GM12801 (cell line): ENCODE measurements around the gene KMT2E.

Source experiments
- TF ChIP-seq, protein P1 (sequence below): IDR thresholded peaks from one replicate; pipeline ENCODE4 v1.5.1; 2011; ENCODE audit warnings: control low read depth; ENCODE audit not compliant: insufficient read length; ENCODE audit errors: extremely low read depth

KMT2E gene

GRCh38 chr7:105013221-105013815 is 687 bp upstream of the KMT2E start:
- TF ChIP-seq, protein P1, sequence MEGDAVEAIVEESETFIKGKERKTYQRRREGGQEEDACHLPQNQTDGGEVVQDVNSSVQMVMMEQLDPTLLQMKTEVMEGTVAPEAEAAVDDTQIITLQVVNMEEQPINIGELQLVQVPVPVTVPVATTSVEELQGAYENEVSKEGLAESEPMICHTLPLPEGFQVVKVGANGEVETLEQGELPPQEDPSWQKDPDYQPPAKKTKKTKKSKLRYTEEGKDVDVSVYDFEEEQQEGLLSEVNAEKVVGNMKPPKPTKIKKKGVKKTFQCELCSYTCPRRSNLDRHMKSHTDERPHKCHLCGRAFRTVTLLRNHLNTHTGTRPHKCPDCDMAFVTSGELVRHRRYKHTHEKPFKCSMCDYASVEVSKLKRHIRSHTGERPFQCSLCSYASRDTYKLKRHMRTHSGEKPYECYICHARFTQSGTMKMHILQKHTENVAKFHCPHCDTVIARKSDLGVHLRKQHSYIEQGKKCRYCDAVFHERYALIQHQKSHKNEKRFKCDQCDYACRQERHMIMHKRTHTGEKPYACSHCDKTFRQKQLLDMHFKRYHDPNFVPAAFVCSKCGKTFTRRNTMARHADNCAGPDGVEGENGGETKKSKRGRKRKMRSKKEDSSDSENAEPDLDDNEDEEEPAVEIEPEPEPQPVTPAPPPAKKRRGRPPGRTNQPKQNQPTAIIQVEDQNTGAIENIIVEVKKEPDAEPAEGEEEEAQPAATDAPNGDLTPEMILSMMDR = no peak

DNA sequence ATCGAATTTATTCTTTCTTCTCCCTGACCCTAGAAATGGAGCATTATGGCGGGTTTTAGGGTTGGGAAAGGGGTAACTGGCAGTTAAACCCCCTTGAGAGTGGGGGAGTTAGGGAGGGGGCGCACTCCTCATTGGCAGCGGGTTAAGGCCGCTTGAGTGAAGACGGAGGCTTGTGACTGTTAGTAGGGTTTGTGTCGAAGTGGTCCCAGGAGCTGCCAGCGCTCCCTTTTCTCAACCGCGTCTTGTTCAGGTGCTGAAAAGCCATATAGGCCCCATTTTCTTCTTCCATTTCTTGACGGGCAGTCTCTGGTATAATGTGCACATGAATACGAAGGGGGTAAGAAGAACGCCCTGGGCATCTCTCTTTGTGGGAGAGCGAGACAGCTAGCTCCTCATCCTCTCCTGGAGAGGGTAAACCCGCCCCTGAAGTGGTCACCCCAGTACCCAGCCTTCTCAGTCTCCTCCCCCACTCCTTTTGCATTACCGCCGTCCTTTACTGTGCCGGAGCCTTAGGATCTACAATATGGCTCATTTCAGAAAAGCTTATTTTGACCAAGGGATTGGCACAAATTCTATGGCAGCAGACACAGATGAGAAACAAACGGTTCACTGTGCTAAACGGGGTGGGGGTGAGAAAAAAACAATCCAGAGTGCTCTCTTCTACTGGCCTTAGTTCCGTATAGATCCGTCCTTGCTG is 836 bp downstream of the KMT2E start:
- TF ChIP-seq, protein P1 = no peak

DNA sequence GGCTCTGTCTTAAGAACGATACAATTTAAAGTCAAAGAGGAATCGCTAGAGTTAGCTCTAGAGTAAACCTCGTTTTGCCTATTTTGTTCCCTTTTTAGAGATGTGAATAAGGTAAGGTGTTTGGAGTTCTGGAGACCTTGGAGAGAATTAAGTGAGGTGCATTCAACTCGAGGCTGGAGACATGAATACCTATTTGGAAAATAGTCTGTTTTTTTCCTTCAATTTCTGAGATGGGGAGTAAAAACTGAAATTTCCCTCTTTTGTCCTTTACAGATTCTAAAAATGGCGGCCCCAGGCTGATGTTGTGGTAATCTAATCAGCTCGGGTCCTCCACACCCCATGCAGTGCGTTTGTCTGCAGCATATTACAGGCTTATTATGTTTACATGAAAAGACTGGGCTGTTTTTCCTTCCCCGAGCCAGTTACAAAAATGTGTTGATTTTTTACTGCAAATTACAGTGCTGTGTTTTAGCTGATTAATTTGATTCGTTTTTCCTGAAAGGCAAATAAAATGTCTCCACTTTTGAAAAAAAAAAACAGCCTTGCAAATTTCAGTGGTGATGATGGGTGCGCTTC is 1.5 kb downstream of the KMT2E start:
- TF ChIP-seq, protein P1 = no peak

- TF ChIP-seq, protein P1 = no peak
Observed at GRCh38 chr7:105016068-105016708, 2.2 kb downstream of the KMT2E start.

DNA sequence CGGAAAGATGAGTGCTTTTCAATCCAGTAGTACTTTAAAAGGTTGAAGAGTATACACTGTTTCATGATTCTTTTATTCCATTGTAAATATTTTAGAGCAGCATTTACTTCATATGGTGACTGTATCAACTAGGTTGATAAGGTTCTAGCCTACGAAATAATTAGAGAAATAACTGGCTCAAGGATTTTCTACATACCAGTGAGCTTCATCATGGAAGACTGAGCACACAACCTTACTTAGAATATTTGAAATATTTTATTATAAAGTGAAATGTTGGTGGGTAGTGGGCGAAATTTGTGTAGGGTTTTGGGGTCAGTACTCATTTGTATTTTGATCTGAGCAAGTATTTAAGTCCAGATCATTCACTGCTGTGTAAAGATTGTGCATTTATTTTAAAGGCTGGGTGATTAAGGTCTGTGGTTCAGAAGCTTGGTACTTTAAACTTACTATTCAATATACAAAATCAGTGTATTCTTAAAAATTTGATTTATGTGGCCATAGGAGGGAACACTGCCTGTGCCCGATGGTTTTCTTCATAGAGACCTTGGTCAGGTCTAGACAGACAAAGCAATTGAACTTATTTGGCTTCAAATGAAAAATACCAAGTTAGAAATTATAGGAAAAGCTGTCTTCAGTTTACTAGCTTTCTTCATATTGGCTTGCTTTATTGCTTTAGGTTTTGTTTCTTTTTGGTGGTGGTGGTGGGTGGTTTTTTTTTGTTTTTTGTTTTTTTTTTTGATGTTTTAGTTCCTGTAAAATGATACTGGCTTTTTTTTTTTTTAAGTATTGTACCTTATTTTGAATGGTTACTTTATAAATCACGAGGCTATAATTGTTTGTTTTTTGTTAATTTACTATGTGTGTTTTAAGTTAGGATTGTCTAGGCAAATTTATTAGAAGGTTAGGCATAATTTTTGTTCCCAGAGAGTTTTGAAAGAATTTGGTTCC is 3.0 kb downstream of the KMT2E start:
- TF ChIP-seq, protein P1 = no peak

DNA sequence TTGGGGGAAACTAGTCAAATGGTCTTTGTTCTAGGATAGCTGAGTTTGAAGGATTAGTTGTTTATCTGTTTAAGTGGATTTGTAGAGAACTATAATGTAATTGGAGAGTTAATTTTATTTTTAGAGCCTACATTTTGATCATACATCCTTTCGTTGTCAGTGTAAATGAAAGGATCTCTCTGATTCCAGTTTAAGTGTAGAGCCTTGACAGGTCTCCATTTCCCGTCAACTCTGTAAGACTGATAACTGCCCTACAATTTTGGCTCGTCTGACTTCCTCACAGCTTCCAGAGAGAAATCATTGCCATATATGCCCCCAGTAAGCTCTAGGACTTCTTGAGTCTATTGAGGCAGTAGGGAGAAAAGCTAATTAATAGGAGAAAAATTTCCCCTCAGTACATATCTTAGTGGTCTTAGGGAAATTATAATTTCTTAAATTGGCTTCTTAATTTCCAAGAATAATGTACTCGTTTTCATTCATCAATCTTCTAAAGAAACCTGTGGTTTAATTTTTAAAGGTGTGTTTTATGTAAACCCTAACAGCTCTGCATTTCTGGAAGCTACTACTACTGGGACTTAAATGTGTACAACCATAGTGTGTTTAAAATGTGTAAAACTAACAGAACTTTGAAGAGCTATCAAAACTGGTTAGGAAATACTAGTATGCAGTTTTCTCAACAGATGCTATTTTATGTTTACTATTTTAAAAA is 3.8 kb downstream of the KMT2E start:
- TF ChIP-seq, protein P1 = no peak
